22Rv1 (cell line): Measurements from ENCODE around the gene GAS6.

Experiments
- H3K27ac ChIP-seq: fragments of 450-650 bp; 2 replicates; pipeline ENCODE4 v1.5.1; 2017
- ZFX ChIP-seq: fragments of 450-650 bp; IDR thresholded peaks from 2 replicates; pipeline ENCODE4 v1.6.1; 2017; ENCODE audit warnings: antibody characterized with exemption, borderline replicate concordance
- TF ChIP-seq, protein P1 (sequence below): fragments of 450-650 bp; IDR thresholded peaks from 2 replicates; pipeline ENCODE4 v1.5.1; 2017; ENCODE audit warnings: mild to moderate bottlenecking

The GAS6 gene

DNA sequence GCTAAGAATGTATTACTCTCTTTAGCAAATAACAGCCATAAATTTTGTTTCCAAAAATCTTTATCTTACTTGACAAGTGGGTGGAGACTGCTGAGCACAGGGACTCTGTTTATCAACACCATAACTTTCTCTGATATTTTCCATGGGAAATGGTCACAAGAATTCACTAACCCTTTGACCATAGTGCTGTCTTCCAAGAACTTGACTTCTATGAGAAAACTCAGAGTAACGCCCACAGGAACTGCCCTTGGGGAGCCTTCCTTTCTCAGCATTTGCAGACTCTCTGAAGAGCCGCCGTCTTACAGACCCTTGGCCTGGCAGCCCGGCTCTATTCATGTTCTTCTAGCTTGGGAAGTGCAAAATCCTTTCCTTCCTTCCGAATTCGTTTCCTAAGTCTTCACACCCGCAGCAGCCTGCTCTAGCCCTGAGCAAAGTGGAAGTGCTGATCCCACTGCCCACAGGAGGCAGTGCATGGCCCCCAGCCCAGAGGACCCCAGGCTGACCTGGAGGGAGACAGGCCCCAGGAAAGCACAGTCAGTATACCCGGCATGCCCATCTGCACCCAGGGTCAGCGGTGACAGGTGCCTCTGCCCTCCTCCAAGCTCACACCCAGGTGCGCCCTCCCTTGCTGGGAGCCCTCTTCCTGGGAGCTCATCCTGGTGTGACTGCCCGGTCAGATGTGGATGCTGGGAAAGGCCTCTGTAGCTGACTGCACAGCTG is 10.2 kb downstream of the GAS6 start:
- TF ChIP-seq, protein P1, sequence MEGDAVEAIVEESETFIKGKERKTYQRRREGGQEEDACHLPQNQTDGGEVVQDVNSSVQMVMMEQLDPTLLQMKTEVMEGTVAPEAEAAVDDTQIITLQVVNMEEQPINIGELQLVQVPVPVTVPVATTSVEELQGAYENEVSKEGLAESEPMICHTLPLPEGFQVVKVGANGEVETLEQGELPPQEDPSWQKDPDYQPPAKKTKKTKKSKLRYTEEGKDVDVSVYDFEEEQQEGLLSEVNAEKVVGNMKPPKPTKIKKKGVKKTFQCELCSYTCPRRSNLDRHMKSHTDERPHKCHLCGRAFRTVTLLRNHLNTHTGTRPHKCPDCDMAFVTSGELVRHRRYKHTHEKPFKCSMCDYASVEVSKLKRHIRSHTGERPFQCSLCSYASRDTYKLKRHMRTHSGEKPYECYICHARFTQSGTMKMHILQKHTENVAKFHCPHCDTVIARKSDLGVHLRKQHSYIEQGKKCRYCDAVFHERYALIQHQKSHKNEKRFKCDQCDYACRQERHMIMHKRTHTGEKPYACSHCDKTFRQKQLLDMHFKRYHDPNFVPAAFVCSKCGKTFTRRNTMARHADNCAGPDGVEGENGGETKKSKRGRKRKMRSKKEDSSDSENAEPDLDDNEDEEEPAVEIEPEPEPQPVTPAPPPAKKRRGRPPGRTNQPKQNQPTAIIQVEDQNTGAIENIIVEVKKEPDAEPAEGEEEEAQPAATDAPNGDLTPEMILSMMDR, result no peak
- TF ChIP-seq ZFX, result no peak
- no peak overlapping the region for H3K27ac ChIP-seq

DNA sequence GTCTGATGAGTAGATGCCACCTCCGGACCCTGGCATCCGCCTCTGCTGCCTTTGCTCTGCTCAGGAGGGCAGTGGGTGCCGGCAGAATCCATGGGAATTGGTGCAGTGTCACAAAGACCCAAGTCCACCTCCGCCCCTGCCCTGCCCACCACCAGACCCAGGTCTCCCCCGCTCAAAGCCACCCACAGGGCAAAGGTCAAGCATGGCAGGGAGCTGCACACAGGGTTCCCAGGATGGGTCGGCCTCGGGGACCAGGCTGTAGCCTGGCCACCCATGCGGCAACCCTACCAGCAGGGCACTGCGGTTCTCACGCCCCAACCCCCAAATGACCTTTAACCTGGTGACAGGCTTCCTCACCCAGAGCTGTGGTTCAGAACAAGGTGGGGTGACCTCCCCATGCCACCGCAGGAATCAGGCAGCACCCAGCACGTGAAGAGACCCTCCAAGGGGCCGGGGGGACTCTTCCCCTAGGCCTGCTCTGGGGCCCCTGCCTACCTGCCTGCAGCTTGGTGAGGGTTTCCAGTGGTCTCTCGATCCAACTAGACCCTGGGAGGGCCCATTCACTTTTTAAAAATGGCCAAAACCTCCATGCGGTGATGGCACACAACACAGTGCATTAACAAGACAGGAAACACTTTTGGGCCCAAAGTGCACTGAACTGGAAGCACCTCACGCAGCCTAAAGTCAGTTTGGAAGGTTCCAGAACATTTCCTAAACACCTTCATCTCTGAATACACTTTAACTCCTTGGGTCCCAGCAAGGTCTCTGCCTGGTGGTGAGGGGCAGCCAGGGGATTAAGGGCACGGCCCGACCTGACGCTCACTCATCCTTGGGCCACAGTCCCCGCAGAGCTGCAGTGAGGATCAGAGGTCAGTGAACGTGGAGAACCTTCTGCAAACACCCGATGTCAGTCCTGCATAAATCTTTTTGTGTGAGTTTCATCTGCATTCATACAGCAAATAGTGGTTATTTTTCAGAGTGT is 11.0 kb downstream of the GAS6 start:
- no peak overlapping the region for H3K27ac ChIP-seq
- TF ChIP-seq, protein P1, result no peak
- no peak for TF ChIP-seq ZFX

GRCh38 chr13:113851826-113852535 is 11.9 kb downstream of the GAS6 start:
- TF ChIP-seq, protein P1, result no peak
- no peak for TF ChIP-seq ZFX
- no peak overlapping the region for H3K27ac ChIP-seq

GRCh38 chr13:113851480-113851803 is 12.4 kb downstream of the GAS6 start:
- no peak overlapping the region for H3K27ac ChIP-seq
- no peak for TF ChIP-seq ZFX
- TF ChIP-seq, protein P1, result no peak

- no peak overlapping the region for H3K27ac ChIP-seq
- TF ChIP-seq, protein P1, result no peak
- no peak for TF ChIP-seq ZFX
These were observed 13.0 kb downstream of the GAS6 start for GRCh38 chr13:113850722-113851479.

GRCh38 chr13:113849981-113850721 is 13.7 kb downstream of the GAS6 start:
- no peak overlapping the region for H3K27ac ChIP-seq
- TF ChIP-seq ZFX, result no peak
- TF ChIP-seq, protein P1, result no peak
